ENCODE measurements around the gene CBLN3.

DNA sequence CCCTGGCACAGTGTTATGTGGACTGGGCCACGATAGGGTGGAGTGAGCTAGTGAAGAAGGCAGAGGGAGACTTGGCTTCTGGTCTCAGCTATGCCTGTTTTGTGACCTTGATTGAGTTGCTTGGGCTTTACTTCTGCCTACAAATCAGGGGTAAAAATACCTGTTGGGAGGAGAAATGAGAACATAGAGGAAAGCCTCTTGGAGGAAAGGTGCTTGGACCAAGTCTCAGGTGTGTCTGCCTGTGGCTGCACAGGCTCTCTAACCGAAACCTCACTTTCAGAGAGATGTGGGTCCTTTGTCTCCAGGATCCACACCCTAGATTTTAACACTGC is 8.2 kb upstream of the CBLN3 start:
- TF ChIP-seq POLR2AphosphoS5 (IDR thresholded peaks at IDR 0.05; ENCODE audit: low read depth, low read length) (no peak), CTCF (IDR thresholded peaks at IDR 0.05) (no peak), TCF7L2 (IDR thresholded peaks at IDR 0.05; ENCODE audit: low read depth, low read length) (no peak), SIN3A (IDR thresholded peaks at IDR 0.05; ENCODE audit: borderline replicate concordance, insufficient read depth, low read depth, low read length) (no peak)
- TF ChIP-seq, protein P1, sequence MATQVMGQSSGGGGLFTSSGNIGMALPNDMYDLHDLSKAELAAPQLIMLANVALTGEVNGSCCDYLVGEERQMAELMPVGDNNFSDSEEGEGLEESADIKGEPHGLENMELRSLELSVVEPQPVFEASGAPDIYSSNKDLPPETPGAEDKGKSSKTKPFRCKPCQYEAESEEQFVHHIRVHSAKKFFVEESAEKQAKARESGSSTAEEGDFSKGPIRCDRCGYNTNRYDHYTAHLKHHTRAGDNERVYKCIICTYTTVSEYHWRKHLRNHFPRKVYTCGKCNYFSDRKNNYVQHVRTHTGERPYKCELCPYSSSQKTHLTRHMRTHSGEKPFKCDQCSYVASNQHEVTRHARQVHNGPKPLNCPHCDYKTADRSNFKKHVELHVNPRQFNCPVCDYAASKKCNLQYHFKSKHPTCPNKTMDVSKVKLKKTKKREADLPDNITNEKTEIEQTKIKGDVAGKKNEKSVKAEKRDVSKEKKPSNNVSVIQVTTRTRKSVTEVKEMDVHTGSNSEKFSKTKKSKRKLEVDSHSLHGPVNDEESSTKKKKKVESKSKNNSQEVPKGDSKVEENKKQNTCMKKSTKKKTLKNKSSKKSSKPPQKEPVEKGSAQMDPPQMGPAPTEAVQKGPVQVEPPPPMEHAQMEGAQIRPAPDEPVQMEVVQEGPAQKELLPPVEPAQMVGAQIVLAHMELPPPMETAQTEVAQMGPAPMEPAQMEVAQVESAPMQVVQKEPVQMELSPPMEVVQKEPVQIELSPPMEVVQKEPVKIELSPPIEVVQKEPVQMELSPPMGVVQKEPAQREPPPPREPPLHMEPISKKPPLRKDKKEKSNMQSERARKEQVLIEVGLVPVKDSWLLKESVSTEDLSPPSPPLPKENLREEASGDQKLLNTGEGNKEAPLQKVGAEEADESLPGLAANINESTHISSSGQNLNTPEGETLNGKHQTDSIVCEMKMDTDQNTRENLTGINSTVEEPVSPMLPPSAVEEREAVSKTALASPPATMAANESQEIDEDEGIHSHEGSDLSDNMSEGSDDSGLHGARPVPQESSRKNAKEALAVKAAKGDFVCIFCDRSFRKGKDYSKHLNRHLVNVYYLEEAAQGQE (IDR thresholded peaks at IDR 0.05; ENCODE audit: insufficient read depth in 1 of 2, low read depth in 2 of 2, low read length in 1 of 2): no peak

All from Panc1 (cell line).